ENCODE measurements around the gene LATS2. TPM values are rescaled to one million over a fixed set of nuclear protein-coding genes. Genes with fewer than 3 reads are reported as not detected.
"Not testable (repeated sequence)": the region's sequence is repeated elsewhere in the genome, so short reads cannot be mapped to it uniquely, and the experiment has no call there.

Gene LATS2
- total RNA-seq, 3 donors from 2014 or later (not counting 1 experiment from before 2014, with no cell fraction given): 28.8 to 34.8 (median 29.0) TPM

DNA sequence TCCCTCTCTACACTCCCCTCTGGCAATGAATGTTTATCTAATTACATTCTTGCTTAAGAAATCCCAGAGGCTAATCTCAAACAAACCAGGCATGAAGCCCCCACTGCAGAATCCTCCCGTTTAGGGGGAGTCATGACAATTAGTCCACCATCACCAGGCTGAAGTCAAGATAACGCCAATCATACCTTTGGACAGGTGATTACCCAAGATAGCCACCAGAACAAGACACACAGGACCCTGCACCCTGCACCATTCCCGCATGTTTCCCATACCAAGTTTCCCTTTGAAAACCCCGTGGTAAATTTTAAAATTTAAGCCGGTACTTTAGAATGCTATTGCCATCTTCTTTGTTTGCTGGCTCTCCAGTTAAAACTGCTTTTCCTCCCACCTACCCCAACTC is 94.0 kb downstream of the LATS2 start:
- WGBS (ENCODE audit: insufficient coverage): 88% methylated on average over 5 of the region's 5 CpGs
- Mint-ChIP-seq H3K9me3 (no peaks in the 10 kb centered on the region), H3K4me3 (no peak overlapping the region), H3K27me3 (ENCODE audit: low read depth in 2 of 2) (peaks cover 5 to 12% of the 10 kb centered on the region in 2 donors), H3K36me3 (no peaks in the 10 kb centered on the region), H3K4me1 (peaks cover 18 to 19% of the 10 kb centered on the region in 2 donors), H3K27ac (no peak overlapping the region)
- TF ChIP-seq, protein P1, sequence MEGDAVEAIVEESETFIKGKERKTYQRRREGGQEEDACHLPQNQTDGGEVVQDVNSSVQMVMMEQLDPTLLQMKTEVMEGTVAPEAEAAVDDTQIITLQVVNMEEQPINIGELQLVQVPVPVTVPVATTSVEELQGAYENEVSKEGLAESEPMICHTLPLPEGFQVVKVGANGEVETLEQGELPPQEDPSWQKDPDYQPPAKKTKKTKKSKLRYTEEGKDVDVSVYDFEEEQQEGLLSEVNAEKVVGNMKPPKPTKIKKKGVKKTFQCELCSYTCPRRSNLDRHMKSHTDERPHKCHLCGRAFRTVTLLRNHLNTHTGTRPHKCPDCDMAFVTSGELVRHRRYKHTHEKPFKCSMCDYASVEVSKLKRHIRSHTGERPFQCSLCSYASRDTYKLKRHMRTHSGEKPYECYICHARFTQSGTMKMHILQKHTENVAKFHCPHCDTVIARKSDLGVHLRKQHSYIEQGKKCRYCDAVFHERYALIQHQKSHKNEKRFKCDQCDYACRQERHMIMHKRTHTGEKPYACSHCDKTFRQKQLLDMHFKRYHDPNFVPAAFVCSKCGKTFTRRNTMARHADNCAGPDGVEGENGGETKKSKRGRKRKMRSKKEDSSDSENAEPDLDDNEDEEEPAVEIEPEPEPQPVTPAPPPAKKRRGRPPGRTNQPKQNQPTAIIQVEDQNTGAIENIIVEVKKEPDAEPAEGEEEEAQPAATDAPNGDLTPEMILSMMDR (IDR thresholded peaks at IDR 0.05): no peak
- ATAC-seq (no peak), DNase-seq (no peak)
- H3K4me1 ChIP-seq (ENCODE audit: control insufficient read depth, insufficient read depth, low read length): no peaks in the 10 kb centered on the region
- no peak overlapping the region for H3K27ac ChIP-seq (ENCODE audit: low read length)
- no peaks in the 10 kb centered on the region for H3K27me3 ChIP-seq (ENCODE audit: control insufficient read depth, insufficient read depth, low read length)
- no peaks in the 10 kb centered on the region for H3K36me3 ChIP-seq (ENCODE audit: control insufficient read depth, insufficient read depth, low read length)
- intact Hi-C loops (cut with micrococcal nuclease): no loop called here
- H3K4me3 ChIP-seq (ENCODE audit: low read length): no peak overlapping the region
- no peaks in the 10 kb centered on the region for H3K9me3 ChIP-seq (ENCODE audit: control insufficient read depth, insufficient read depth, low read length)

DNA sequence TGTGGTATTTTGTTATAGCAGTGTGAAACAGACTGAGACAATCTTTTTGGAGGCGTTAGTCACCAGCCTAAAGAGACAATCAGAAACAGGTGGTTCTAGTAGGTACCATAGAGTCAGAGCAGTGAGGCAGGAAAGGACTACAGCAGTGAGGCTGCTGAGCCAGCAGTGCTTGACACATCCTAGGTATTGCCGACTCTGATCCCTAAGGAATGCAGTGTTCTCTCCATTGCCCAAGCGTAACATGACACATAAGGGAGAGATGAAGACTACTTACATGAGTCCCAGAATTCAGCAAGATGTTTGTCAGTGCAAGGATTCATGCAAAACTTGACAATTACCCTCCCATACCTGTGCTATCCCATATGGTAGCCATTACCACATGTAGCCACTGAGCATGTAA is 96.5 kb downstream of the LATS2 start:
- no peaks in the 10 kb centered on the region for H3K27me3 ChIP-seq (ENCODE audit: control insufficient read depth, insufficient read depth, low read length)
- no peaks in the 10 kb centered on the region for H3K36me3 ChIP-seq (ENCODE audit: control insufficient read depth, insufficient read depth, low read length)
- DNase-seq: no peak
- peaks cover 7 to 30% of the 10 kb centered on the region in 2 donors for H3K27me3 Mint-ChIP-seq (ENCODE audit: low read depth in 2 of 2)
- intact Hi-C loops (cut with micrococcal nuclease): loop anchor here (1.0 kb wide), 1 partner anchor 7 kb away; no protein-coding TSS in a partner anchor
- H3K27ac ChIP-seq (ENCODE audit: low read length): no peak overlapping the region
- 90% methylated on average over 3 of the region's 3 CpGs for WGBS (ENCODE audit: insufficient coverage)
- no peak overlapping the region for H3K27ac Mint-ChIP-seq
- H3K36me3 Mint-ChIP-seq: no peaks in the 10 kb centered on the region
- no peaks in the 10 kb centered on the region for H3K9me3 Mint-ChIP-seq
- peak in 1 of 3 donors; percentile 37 for ATAC-seq
- H3K4me3 Mint-ChIP-seq: no peak overlapping the region
- H3K4me1 ChIP-seq (ENCODE audit: control insufficient read depth, insufficient read depth, low read length): no peaks in the 10 kb centered on the region
- no peak overlapping the region for H3K4me3 ChIP-seq (ENCODE audit: low read length)
- no peaks in the 10 kb centered on the region for H3K9me3 ChIP-seq (ENCODE audit: control insufficient read depth, insufficient read depth, low read length)
- TF ChIP-seq, protein P1 (IDR thresholded peaks at IDR 0.05): no peak
- H3K4me1 Mint-ChIP-seq: peaks cover 19 to 22% of the 10 kb centered on the region in 2 donors

DNA sequence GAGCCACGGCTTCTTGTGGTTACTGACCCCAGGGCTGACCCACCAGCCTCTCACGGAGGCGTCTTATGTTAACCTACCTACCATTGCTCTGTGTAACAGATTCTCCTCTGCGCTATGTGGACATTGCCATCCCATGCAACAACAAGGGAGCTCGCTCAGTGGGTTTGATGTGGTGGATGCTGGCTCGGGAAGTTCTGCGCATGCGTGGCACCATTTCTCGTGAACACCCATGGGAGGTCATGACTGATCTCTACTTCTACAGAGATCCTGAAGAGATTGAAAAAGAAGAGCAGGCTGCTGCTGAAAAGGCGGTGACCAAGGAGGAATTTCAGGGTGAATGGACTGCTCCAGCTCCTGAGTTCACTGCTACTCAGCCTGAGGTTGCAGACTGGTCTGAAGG is 99.7 kb downstream of the LATS2 start:
- H3K4me1 ChIP-seq (ENCODE audit: control insufficient read depth, insufficient read depth, low read length); H3K9me3 ChIP-seq (ENCODE audit: control insufficient read depth, insufficient read depth, low read length); H3K27me3 ChIP-seq (ENCODE audit: control insufficient read depth, insufficient read depth, low read length); DNase-seq; intact Hi-C loops (cut with micrococcal nuclease); H3K4me3 ChIP-seq (ENCODE audit: low read length); H3K9me3 Mint-ChIP-seq; H3K4me1 Mint-ChIP-seq; H3K36me3 Mint-ChIP-seq; ATAC-seq; H3K27ac Mint-ChIP-seq; H3K27ac ChIP-seq (ENCODE audit: low read length); H3K36me3 ChIP-seq (ENCODE audit: control insufficient read depth, insufficient read depth, low read length); H3K4me3 Mint-ChIP-seq: not testable (repeated sequence)
- peaks cover 7 to 30% of the 10 kb centered on the region in 2 donors for H3K27me3 Mint-ChIP-seq (ENCODE audit: low read depth in 2 of 2)
- 93% methylated on average over 8 of the region's 10 CpGs for WGBS (ENCODE audit: insufficient coverage)

DNA sequence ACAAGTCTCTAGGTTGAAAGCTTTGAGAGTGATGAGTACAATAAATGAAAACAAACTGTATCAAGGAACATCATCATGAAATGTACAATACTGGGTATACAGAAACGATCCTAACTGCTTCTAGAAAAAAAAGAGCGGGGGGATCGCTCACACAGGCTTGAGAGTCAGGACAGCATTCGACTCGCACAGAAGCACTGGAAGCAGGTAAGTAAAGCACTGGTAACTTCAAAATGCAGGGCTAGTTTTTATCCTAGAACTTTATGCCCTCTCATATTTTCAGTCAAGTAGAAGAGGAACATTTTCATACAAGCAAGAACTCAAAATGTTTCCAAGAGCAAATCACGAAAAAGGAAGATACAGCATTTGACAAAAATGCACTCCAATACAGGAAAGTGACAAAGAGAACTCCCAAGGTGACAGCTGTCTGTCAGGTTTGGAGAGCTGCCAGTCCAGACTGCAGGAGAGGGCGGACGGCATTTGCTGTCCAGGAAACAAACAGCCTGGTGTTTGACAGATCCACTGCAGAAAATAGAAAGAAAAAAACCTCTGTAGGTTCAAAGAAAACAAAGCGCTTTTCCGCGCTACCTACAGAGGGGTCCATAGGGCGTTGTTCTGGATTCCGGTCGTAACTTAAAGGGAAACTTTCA is 100.6 kb downstream of the LATS2 start:
- WGBS (ENCODE audit: insufficient coverage): 58% methylated on average over 11 of the region's 14 CpGs
- Mint-ChIP-seq H3K9me3 (no peaks in the 10 kb centered on the region), H3K36me3 (no peaks in the 10 kb centered on the region), H3K4me3 (no peak overlapping the region), H3K27ac (no peak overlapping the region), H3K4me1 (peaks cover 6 to 9% of the 10 kb centered on the region in 2 donors), H3K27me3 (ENCODE audit: low read depth in 2 of 2) (peaks cover 5 to 30% of the 10 kb centered on the region in 2 donors)
- no peaks in the 10 kb centered on the region for H3K27me3 ChIP-seq (ENCODE audit: control insufficient read depth, insufficient read depth, low read length)
- H3K9me3 ChIP-seq (ENCODE audit: control insufficient read depth, insufficient read depth, low read length): no peaks in the 10 kb centered on the region
- no peaks in the 10 kb centered on the region for H3K36me3 ChIP-seq (ENCODE audit: control insufficient read depth, insufficient read depth, low read length)
- no peaks in the 10 kb centered on the region for H3K4me1 ChIP-seq (ENCODE audit: control insufficient read depth, insufficient read depth, low read length)
- TF ChIP-seq, protein P1 (IDR thresholded peaks at IDR 0.05): no peak
- intact Hi-C loops (cut with micrococcal nuclease): no loop called here
- no peak for DNase-seq
- no peak for ATAC-seq
- H3K27ac ChIP-seq (ENCODE audit: low read length): no peak overlapping the region
- no peak overlapping the region for H3K4me3 ChIP-seq (ENCODE audit: low read length)

DNA sequence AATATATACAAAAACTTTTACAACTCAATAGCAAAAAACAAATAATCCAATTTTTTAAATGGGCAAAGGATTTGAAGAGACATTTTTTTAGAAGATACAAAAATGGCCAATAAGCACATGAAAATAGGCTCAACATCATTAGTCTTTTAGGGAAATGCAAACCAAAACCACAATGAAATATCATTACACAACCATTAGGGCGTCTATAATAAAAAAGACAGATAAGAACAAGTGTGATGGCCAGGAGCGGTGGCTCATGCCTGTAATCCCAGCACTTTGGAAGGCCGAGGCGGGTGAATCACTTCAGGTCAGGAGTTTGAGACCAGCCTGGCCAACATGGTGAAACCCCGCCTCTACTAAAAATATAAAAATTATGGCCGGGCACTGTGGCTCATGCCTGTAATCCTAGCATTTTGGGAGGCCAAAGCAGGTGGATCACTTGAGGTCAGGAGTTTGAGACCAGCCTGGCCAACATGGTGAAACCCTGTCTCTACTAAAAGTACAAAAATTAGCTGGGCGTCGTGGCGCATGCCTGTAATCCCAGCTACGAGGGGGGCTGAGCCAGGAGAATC is 104.3 kb downstream of the LATS2 start:
- ATAC-seq; intact Hi-C loops (cut with micrococcal nuclease); H3K36me3 ChIP-seq (ENCODE audit: control insufficient read depth, insufficient read depth, low read length); H3K9me3 ChIP-seq (ENCODE audit: control insufficient read depth, insufficient read depth, low read length); H3K27ac Mint-ChIP-seq; H3K4me3 ChIP-seq (ENCODE audit: low read length); H3K27ac ChIP-seq (ENCODE audit: low read length); H3K4me1 Mint-ChIP-seq; H3K36me3 Mint-ChIP-seq; H3K27me3 ChIP-seq (ENCODE audit: control insufficient read depth, insufficient read depth, low read length); H3K9me3 Mint-ChIP-seq; H3K4me1 ChIP-seq (ENCODE audit: control insufficient read depth, insufficient read depth, low read length); DNase-seq; H3K4me3 Mint-ChIP-seq: not testable (repeated sequence)
- 89% methylated on average over 10 of the region's 10 CpGs for WGBS (ENCODE audit: insufficient coverage)
- H3K27me3 Mint-ChIP-seq (ENCODE audit: low read depth in 2 of 2): peaks cover 7 to 17% of the 10 kb centered on the region in 2 donors
